Smooth muscle cell (in vitro differentiated cells): ENCODE measurements around the gene MIEF2. TPM values are rescaled to one million over a fixed set of nuclear protein-coding genes. Genes with fewer than 3 reads are reported as not detected.

Source experiments
- DNase-seq: peaks from one replicate; lab custom pipeline; 2025; ENCODE audit not compliant: unreplicated experiment; lab: John Stamatoyannopoulos, UW
- H2AFZ ChIP-seq: fragments of 200-600 bp; sonication (generic); 2 replicates; pipeline ENCODE4 v1.6.0; 2016; ENCODE audit warnings: antibody characterized with exemption, low read depth, mild to moderate bottlenecking
- H3F3A ChIP-seq: fragments of 200-600 bp; sonication (generic); 2 replicates; pipeline ENCODE4 v1.6.0; 2017; ENCODE audit warnings: antibody characterized with exemption, low read depth
- H3K27ac ChIP-seq: fragments of 200-600 bp; sonication (generic); 2 replicates; pipeline ENCODE4 v1.5.1; 2016; ENCODE audit warnings: low read depth, mild to moderate bottlenecking
- H3K27me3 ChIP-seq: fragments of 200-600 bp; sonication (generic); 2 replicates; pipeline ENCODE4 v1.6.1; 2016; ENCODE audit warnings: low read depth, mild to moderate bottlenecking
- H3K36me3 ChIP-seq: fragments of 200-600 bp; sonication (generic); 2 replicates; pipeline ENCODE4 v1.5.1; 2016; ENCODE audit warnings: low read depth
- H3K4me1 ChIP-seq: fragments of 200-600 bp; sonication (generic); 2 replicates; pipeline ENCODE4 v1.5.1; 2016; ENCODE audit warnings: low read depth
- H3K4me2 ChIP-seq: fragments of 200-600 bp; sonication (generic); 2 replicates; pipeline ENCODE4 v1.6.0; 2016; ENCODE audit warnings: mild to moderate bottlenecking
- H3K4me3 ChIP-seq: fragments of 200-600 bp; sonication (generic); 2 replicates; pipeline ENCODE4 v1.5.1; 2016; ENCODE audit warnings: mild to moderate bottlenecking
- H3K79me2 ChIP-seq: fragments of 200-600 bp; sonication (generic); 2 replicates; pipeline ENCODE4 v1.6.0; 2016; ENCODE audit warnings: low read depth, mild to moderate bottlenecking
- H3K9ac ChIP-seq: fragments of 200-600 bp; sonication (generic); 2 replicates; pipeline ENCODE4 v1.6.0; 2016; ENCODE audit warnings: low read depth
- H3K9me3 ChIP-seq: fragments of 200-600 bp; sonication (generic); replicated peaks from 2 replicates; pipeline ENCODE4 v1.5.1; 2016; ENCODE audit warnings: low read depth
- H4K20me1 ChIP-seq: fragments of 200-600 bp; sonication (generic); 2 replicates; pipeline ENCODE4 v1.6.0; 2016; ENCODE audit warnings: low read depth
- WGBS: methylation state at CpG from one replicate; pipeline ENCODE4 v1.1.7; 2016; ENCODE audit warnings: low lambda C conversion rate; 5-methylcytosine and 5-hydroxymethylcytosine counted together
- polyA plus RNA-seq: library from polyadenylated mRNA; unstranded; fragments of >200 nt; fragmentation: Nextera tagmentation; extraction: Ambion mirVana; gene quantifications from 2 replicates; pipeline ENCODE4 v1.2.1, GENCODE V29; 2016
- total RNA-seq: library from RNA; depleted of rRNA; stranded (reverse); fragments of >200 nt; gene quantifications from 2 replicates; pipeline ENCODE4 v1.2.3, GENCODE V29; 2014
- TF ChIP-seq, protein P1 (sequence below): fragments of 200-600 bp; sonication (generic); IDR thresholded peaks from 2 replicates; pipeline ENCODE4 v1.5.1; 2017; ENCODE audit warnings: borderline replicate concordance, mild to moderate bottlenecking, antibody characterized with exemption; ENCODE audit not compliant: insufficient read depth, poor library complexity, severe bottlenecking

MIEF2 gene
- total and polyA plus RNA-seq, 2 experiments from 2014 or later: 10.4 to 13.5 TPM

DNA sequence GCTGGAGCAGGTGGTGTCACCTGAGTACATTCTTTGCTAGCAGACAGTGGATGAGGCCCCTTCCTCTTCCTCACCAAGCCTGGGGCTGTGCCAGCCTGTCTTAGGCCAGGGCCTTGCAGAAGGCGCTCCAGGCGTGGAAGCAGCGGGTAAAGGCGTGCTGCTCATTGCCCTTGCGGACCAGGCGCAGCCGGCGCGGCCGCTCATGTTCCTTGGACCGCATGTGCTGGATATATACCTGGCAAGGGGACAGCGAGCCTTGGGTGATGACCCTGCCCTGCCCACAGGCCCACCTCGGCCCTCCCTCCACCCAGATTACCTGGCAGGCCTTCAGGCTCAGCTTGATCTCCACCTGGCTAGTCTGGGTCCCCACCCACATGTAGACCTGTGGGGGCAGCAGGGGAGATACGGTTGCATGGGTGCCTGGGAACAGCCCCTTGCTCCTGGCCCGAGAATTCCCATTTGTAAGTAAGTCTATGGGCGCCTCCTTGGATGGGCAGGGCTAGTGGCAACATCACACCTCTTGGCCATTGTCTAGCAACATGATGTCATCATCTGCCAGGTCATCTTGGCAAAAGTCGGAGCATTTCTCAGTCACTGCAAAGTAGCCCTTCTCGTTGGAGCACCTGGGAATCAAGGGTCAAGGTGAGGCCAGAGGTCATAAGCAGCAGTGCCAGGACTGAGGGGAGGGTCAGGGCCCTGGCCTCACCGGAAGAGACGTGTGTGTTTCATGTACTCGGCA, 15.3 kb upstream of the MIEF2 start:
- Histone ChIP-seq H3K9me3 (no peaks in the 10 kb centered on the region), H2AFZ (no peak overlapping the region), H3K4me1 (no peaks in the 10 kb centered on the region), H3K9ac (no peak overlapping the region), H3K4me3 (no peak overlapping the region), H4K20me1 (peaks cover 30% of the 10 kb centered on the region), H3K27me3 (no peaks in the 10 kb centered on the region), H3F3A (peaks cover 11% of the 10 kb centered on the region), H3K4me2 (no peak overlapping the region), H3K79me2 (no peaks in the 10 kb centered on the region), H3K27ac (no peak overlapping the region), H3K36me3 (no peaks in the 10 kb centered on the region)
- no peak for DNase-seq
- TF ChIP-seq, protein P1, sequence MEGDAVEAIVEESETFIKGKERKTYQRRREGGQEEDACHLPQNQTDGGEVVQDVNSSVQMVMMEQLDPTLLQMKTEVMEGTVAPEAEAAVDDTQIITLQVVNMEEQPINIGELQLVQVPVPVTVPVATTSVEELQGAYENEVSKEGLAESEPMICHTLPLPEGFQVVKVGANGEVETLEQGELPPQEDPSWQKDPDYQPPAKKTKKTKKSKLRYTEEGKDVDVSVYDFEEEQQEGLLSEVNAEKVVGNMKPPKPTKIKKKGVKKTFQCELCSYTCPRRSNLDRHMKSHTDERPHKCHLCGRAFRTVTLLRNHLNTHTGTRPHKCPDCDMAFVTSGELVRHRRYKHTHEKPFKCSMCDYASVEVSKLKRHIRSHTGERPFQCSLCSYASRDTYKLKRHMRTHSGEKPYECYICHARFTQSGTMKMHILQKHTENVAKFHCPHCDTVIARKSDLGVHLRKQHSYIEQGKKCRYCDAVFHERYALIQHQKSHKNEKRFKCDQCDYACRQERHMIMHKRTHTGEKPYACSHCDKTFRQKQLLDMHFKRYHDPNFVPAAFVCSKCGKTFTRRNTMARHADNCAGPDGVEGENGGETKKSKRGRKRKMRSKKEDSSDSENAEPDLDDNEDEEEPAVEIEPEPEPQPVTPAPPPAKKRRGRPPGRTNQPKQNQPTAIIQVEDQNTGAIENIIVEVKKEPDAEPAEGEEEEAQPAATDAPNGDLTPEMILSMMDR: no peak
- WGBS: 97% methylated on average over 21 of the region's 21 CpGs

DNA sequence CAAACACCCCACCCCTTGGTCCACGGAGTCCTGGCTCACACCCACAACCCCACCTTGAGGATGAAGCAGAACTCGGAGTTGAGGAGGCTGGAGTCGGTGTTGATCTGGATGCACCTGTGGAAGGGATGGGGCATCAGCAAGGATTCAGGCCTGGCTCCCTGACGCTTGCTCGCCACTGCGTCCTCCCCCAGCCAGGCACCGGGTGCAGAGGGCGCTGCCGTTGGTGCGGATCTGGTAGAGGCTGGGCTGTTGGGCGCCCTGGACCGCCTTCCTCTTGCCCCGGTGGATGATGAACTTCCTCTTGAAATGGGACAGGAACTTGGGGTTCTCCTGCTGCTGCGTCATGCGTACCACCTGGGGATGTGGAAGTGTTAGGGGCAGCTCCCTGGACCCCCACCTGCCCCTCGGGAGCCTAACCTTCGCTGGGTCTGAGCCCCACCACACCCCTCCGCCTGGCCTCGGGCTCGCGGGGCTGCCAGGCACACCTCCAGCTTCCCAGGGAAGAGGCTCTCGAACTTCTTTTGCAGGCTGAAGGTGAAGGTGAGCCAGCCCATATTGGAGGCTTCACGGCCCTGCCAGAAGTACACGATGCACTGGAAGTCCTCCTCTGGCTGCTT, 14.2 kb upstream of the MIEF2 start:
- no peak for DNase-seq
- H3K27me3 ChIP-seq: no peaks in the 10 kb centered on the region
- no peak overlapping the region for H3K4me3 ChIP-seq
- peaks cover 30% of the 10 kb centered on the region for H4K20me1 ChIP-seq
- no peak overlapping the region for H3K4me2 ChIP-seq
- no peak overlapping the region for H3K9ac ChIP-seq
- no peaks in the 10 kb centered on the region for H3K79me2 ChIP-seq
- H2AFZ ChIP-seq: no peak overlapping the region
- no peaks in the 10 kb centered on the region for H3K4me1 ChIP-seq
- no peak overlapping the region for H3K27ac ChIP-seq
- 97% methylated on average over 24 of the region's 24 CpGs for WGBS
- H3K36me3 ChIP-seq: no peaks in the 10 kb centered on the region
- TF ChIP-seq, protein P1: no peak
- no peaks in the 10 kb centered on the region for H3K9me3 ChIP-seq
- peaks cover 11% of the 10 kb centered on the region for H3F3A ChIP-seq

DNA sequence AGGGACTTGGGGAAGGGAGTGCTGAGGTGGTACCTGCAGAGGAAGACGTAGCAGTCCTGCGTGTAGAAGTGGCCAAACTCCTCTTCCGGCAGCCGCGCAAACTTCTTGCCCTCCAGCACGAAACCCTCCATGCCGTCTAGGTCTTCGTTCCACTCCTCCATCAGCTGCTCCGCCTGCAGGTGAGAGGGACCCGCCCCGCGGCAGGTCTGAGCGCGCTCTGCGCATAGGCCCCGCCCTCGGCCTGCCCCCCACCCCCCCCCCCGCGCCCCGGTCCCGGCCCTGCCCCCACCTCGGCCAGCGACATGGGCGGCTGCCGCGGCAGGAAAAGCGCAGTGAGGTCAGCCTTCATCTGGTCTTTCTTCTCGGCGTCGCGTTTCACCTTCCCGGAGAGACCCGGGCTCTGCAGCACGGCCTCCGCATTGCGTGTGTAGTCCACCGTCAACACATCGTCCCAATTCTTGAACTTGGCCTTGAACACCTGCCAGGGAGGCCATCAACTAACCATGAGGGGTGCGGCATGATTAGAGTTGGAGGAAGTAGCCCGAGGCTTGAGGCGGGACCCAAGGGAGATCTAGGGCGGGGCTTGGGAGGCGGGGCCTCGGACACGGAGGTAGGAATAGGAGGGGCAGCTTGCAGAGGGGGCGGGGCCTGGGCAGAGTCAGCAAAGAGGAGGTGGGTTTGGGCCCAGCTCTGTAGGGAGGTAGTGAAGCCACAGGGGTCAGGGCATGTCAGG, 13.4 kb upstream of the MIEF2 start:
- Histone ChIP-seq H3K36me3 (no peaks in the 10 kb centered on the region), H4K20me1 (peaks cover 36% of the 10 kb centered on the region), H3K27ac (no peak overlapping the region), H3K4me3 (no peak overlapping the region), H3F3A (peaks cover 11% of the 10 kb centered on the region), H3K9me3 (no peaks in the 10 kb centered on the region), H3K79me2 (no peaks in the 10 kb centered on the region), H3K27me3 (no peaks in the 10 kb centered on the region), H3K4me1 (no peaks in the 10 kb centered on the region), H3K9ac (no peak overlapping the region), H2AFZ (no peak overlapping the region), H3K4me2 (no peak overlapping the region)
- no peak for DNase-seq
- TF ChIP-seq, protein P1: no peak
- WGBS: 61% methylated on average over 27 of the region's 46 CpGs
